Left ventricle myocardium inferior (tissue), 1 donor: ENCODE results near the gene C1QTNF9. TPM values are rescaled to one million over a fixed set of nuclear protein-coding genes. Genes with fewer than 3 reads are reported as not detected.
"Not testable (repeated sequence)": the region's sequence is repeated elsewhere in the genome, so short reads cannot be mapped to it uniquely, and the experiment has no call there.

ENCODE experiments used
- DNase-seq: peaks from one replicate; pipeline ENCODE4 v3.0.0-alpha.2; 2020
- H3K27ac ChIP-seq: fragments of 200-600 bp; replicated peaks from 2 replicates; pipeline ENCODE4 v1.8.0; 2021
- H3K27me3 ChIP-seq: fragments of 200-600 bp; 2 replicates; pipeline ENCODE4 v1.8.0; 2021; ENCODE audit warnings: low read depth
- H3K36me3 ChIP-seq: fragments of 200-600 bp; 2 replicates; pipeline ENCODE4 v1.8.0; 2021
- H3K4me1 ChIP-seq: fragments of 200-600 bp; 2 replicates; pipeline ENCODE4 v1.8.0; 2021
- H3K4me3 ChIP-seq: fragments of 200-600 bp; 2 replicates; pipeline ENCODE4 v1.8.0; 2021; ENCODE audit warnings: mild to moderate bottlenecking, moderate library complexity
- H3K9me3 ChIP-seq: fragments of 200-600 bp; replicated peaks from 2 replicates; pipeline ENCODE4 v1.8.0; 2021
- intact Hi-C: fragments of 100-400 bp; cut with micrococcal nuclease; formaldehyde crosslinking; loops from one replicate; pipeline ENCODE4 v1.11.0; 2022
- total RNA-seq: library from RNA; stranded (reverse); fragmentation: NEBNext Ultra II Directional; extraction: Animal tissue kit (Norgen Biotek cat#: 25700); gene quantifications from one replicate; pipeline ENCODE4 v1.2.1, GENCODE V29; 2021
- TF ChIP-seq, protein P1 (sequence below): fragments of 200-600 bp; IDR thresholded peaks from 2 replicates; pipeline ENCODE4 v1.8.0; 2021; ENCODE audit warnings: antibody characterized with exemption, mild to moderate bottlenecking, borderline replicate concordance
- donor health status: DM: no; HTN: yes; CAD: no; lungs with severe emphysema.

The C1QTNF9 gene
- total RNA-seq, 1 donor from 2014 or later: 3.0 TPM

DNA sequence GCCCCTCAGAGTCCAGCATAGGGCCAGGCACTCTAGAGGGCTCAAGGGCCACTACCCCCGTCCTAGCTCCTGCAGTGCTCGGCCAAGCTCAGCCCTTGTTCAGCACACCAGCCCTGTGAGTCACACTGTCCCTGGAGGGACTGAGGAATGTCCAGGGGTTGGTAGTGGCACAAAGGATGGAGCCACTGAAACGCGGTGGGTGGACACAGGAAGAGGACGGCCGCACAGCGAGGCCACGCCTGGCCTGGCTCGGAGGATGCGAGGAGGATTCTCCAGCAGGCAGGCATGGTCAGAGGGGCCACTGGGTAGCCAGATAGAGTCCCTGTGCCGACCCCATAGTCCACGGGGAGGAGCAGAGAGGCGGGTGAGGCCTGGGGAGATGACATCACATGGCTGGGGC, 45.7 kb downstream of the C1QTNF9 start:
- intact Hi-C loops: no loop called here
- Histone ChIP-seq H3K27me3 (peaks cover 1% of the 10 kb centered on the region), H3K27ac (no peak overlapping the region), H3K4me3 (no peak overlapping the region), H3K36me3 (no peaks in the 10 kb centered on the region), H3K9me3 (no peaks in the 10 kb centered on the region), H3K4me1 (no peaks in the 10 kb centered on the region)
- TF ChIP-seq, protein P1, sequence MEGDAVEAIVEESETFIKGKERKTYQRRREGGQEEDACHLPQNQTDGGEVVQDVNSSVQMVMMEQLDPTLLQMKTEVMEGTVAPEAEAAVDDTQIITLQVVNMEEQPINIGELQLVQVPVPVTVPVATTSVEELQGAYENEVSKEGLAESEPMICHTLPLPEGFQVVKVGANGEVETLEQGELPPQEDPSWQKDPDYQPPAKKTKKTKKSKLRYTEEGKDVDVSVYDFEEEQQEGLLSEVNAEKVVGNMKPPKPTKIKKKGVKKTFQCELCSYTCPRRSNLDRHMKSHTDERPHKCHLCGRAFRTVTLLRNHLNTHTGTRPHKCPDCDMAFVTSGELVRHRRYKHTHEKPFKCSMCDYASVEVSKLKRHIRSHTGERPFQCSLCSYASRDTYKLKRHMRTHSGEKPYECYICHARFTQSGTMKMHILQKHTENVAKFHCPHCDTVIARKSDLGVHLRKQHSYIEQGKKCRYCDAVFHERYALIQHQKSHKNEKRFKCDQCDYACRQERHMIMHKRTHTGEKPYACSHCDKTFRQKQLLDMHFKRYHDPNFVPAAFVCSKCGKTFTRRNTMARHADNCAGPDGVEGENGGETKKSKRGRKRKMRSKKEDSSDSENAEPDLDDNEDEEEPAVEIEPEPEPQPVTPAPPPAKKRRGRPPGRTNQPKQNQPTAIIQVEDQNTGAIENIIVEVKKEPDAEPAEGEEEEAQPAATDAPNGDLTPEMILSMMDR: no peak
- DNase-seq: no peak

- TF ChIP-seq, protein P1: no peak
- H3K27ac ChIP-seq: no peak overlapping the region
- no peaks in the 10 kb centered on the region for H3K36me3 ChIP-seq
- H3K27me3 ChIP-seq: peaks cover 7% of the 10 kb centered on the region
- DNase-seq: no peak
- intact Hi-C loops: no loop called here
- no peaks in the 10 kb centered on the region for H3K9me3 ChIP-seq
- H3K4me3 ChIP-seq: no peak overlapping the region
- no peaks in the 10 kb centered on the region for H3K4me1 ChIP-seq
Observed at GRCh38 chr13:24356270-24356669, 46.9 kb downstream of the C1QTNF9 start.

- DNase-seq: no peak
- no peaks in the 10 kb centered on the region for H3K9me3 ChIP-seq
- TF ChIP-seq, protein P1: no peak
- H3K27ac ChIP-seq: no peak overlapping the region
- H3K4me3 ChIP-seq: no peak overlapping the region
- H3K36me3 ChIP-seq: no peaks in the 10 kb centered on the region
- intact Hi-C loops: no loop called here
- peaks cover 7% of the 10 kb centered on the region for H3K27me3 ChIP-seq
- no peaks in the 10 kb centered on the region for H3K4me1 ChIP-seq
Observed at GRCh38 chr13:24356837-24357236, 47.5 kb downstream of the C1QTNF9 start.

DNA sequence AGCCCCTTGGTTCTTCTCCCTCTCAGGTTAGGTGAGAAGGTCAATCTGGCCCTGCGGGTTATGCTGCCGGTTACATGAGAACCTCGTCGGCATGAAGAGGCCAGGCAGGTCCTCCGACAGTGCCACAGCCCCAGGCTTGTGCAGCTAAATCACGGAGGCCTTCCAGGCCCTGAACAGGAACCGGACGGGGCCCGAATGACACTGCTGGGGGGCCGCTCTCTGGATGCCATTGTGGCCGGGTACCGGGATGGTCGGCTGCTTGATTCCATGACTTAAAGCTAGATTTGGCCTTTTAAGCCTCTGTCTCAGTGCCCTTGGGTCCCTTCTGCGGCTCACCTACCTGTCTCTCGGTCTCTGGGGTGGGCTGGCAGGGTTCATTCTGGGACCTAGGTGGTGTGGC, 48.4 kb downstream of the C1QTNF9 start:
- TF ChIP-seq, protein P1: no peak

DNA sequence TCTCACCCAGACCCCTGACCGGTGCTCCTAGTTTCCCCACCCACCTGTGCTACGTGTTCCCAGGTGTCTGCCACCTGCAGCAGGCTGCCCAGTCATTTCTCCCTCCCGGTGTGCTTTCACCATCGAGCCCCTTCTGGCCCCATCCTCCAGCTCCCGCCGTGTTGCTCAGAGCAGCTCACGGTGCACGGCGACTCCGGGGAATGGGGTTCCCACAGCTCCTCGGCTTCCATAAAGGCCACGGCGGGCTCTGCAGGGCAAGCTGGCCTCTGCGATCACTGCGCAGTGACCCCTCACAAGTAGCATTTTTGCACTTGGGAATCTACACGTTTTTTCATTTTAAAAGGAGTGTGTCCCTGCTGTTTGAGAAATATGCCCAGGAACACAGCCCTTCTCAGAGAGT, 49.5 kb downstream of the C1QTNF9 start:
- H3K36me3 ChIP-seq, H3K27me3 ChIP-seq, intact Hi-C loops, H3K27ac ChIP-seq, H3K4me3 ChIP-seq, DNase-seq, H3K4me1 ChIP-seq, H3K9me3 ChIP-seq: not testable (repeated sequence)

More for the DNA sequence above, 48.4 kb downstream of the C1QTNF9 start:
- no peaks in the 10 kb centered on the region for H3K4me1 ChIP-seq
- no peak overlapping the region for H3K27ac ChIP-seq
- no peak overlapping the region for H3K4me3 ChIP-seq
- H3K36me3 ChIP-seq: no peaks in the 10 kb centered on the region
- peaks cover 7% of the 10 kb centered on the region for H3K27me3 ChIP-seq
- no peak for DNase-seq
- intact Hi-C loops: no loop called here
- no peaks in the 10 kb centered on the region for H3K9me3 ChIP-seq

GRCh38 chr13:24359252-24359651, 49.9 kb downstream of the C1QTNF9 start:
- H3K27me3 ChIP-seq, H3K36me3 ChIP-seq, DNase-seq, H3K4me1 ChIP-seq, H3K9me3 ChIP-seq, intact Hi-C loops, H3K4me3 ChIP-seq, H3K27ac ChIP-seq: not testable (repeated sequence)

GRCh38 chr13:24360106-24360505, 50.7 kb downstream of the C1QTNF9 start:
- peaks cover 7% of the 10 kb centered on the region for H3K27me3 ChIP-seq
- no peak overlapping the region for H3K27ac ChIP-seq
- no peaks in the 10 kb centered on the region for H3K9me3 ChIP-seq
- no peak for DNase-seq
- H3K4me1 ChIP-seq: no peaks in the 10 kb centered on the region
- TF ChIP-seq, protein P1: no peak
- H3K4me3 ChIP-seq: no peak overlapping the region
- intact Hi-C loops: no loop called here
- H3K36me3 ChIP-seq: no peaks in the 10 kb centered on the region
